Heart left ventricle (tissue), 16 donors: ENCODE results near the gene TPRG1. TPM values are rescaled to one million over a fixed set of nuclear protein-coding genes. Genes with fewer than 3 reads are reported as not detected.

Experiments
- ATAC-seq, 4 donors: fragments of 200-7000 bp; cut with Tn5 transposase; one replicate each; pipeline ENCODE4 v1.9.1; 2020 to 2022; ENCODE audit warnings: moderate library complexity in 4 of 4, mild to moderate bottlenecking in 3 of 4, moderate number of reproducible peaks in 1 of 4
- DNase-seq, 5 donors: peaks; one replicate each; pipeline ENCODE4 v3.0.0-alpha.2; 2020
- H3K27ac ChIP-seq, 12 donors: fragments of 200-600 bp; sonication (generic) in 4 of 12; one replicate each; pipeline versions ENCODE4 v1.5.0 to v1.8.0; 2016 to 2022; ENCODE audit warnings: mild to moderate bottlenecking in 2 of 12
- H3K27me3 ChIP-seq, 9 donors: fragments of 200-600 bp; sonication (generic) in 2 of 9; one replicate each; pipeline versions ENCODE4 v1.5.1 to v1.8.0; 2016 to 2022; ENCODE audit warnings: mild to moderate bottlenecking in 3 of 9
- H3K36me3 ChIP-seq, 9 donors: fragments of 200-600 bp; sonication (generic) in 2 of 9; one replicate each; pipeline versions ENCODE4 v1.5.0 to v1.8.0; 2018 to 2022; ENCODE audit warnings: mild to moderate bottlenecking in 2 of 9
- H3K4me1 ChIP-seq, 12 donors: fragments of 200-600 bp; sonication (generic) in 4 of 12; one replicate each; pipeline versions ENCODE4 v1.5.0 to v1.8.0; 2016 to 2022; ENCODE audit warnings: mild to moderate bottlenecking in 3 of 12
- H3K4me3 ChIP-seq, 12 donors: fragments of 200-600 bp; sonication (generic) in 4 of 12; one replicate each; pipeline versions ENCODE4 v1.5.0 to v1.8.0; 2017 to 2022; ENCODE audit warnings: mild to moderate bottlenecking in 9 of 12, moderate library complexity in 4 of 12
- H3K9me3 ChIP-seq, 12 donors: fragments of 200-600 bp; sonication (generic) in 4 of 12; one replicate each; pipeline versions ENCODE4 v1.5.0 to v1.8.0; 2016 to 2022; ENCODE audit warnings: mild to moderate bottlenecking in 1 of 12
- CTCF ChIP-seq, 12 donors: fragments of 200-600 bp; sonication (generic) in 4 of 12; IDR thresholded peaks; one replicate each; pipeline versions ENCODE4 v1.5.0 to v1.8.0; 2018 to 2022; ENCODE audit warnings: antibody characterized with exemption in 12 of 12, mild to moderate bottlenecking in 5 of 12
- POLR2A ChIP-seq, 2 donors: fragments of 450-650 bp; IDR thresholded peaks; one replicate each; pipeline ENCODE4 v1.6.1; 2017; ENCODE audit warnings: antibody characterized with exemption in 2 of 2, mild to moderate bottlenecking in 2 of 2, moderate library complexity in 2 of 2
- WGBS, 4 donors: extraction: QIAGEN DNeasy Blood & Tissue Kit in 2 of 4; methylation state at CpG; one replicate each; pipeline versions ENCODE4 v1.1.5 to v1.1.7; 2013 to 2018; 5-methylcytosine and 5-hydroxymethylcytosine counted together
- intact Hi-C, 10 donors: fragments of 100-400 bp; cut with DNase I; formaldehyde crosslinking; loops; one replicate each; pipeline versions ENCODE4 v1.11.1 to v1.14.2; 2022
- polyA plus RNA-seq, 2 donors: library from polyadenylated mRNA; stranded (reverse); fragments of 200-250 nt; gene quantifications; one replicate each; pipeline ENCODE4 v1.2.3, GENCODE V29; 2013
- total RNA-seq, 9 donors: library from RNA; depleted of rRNA in 2 of 9; stranded (reverse); fragments of >200 nt in 2 of 9; fragmentation: NEBNext Ultra II Directional in 3 of 9; extraction: Animal tissue kit (Norgen Biotek cat#: 25700) in 3 of 9; gene quantifications; one replicate each; pipeline versions ENCODE4 v1.1.0 to v1.2.4, GENCODE V29; 2016 to 2023
- donor health status: ischemic (EF 13 %, LVEDD 7.1; RV severe dilation, severe dysfunction).
- donor health status: healthy with polysubstance abuse.
- donor health status: DM: no; HTN: yes; CAD: no.
- donor health status: DM: no; HTN: no; CAD: no.
- donor health status: ischemic (EF 25% LVEDD 6.9; RV normal size, moderate dysfunction).
- donor health status: ischemic (EF 25% LVEDD 5.7; RV mildly dilated, moderate dysfunction).
- donor health status: healthy.
- donor health status: DM: yes; HTN: yes; CAD: no.
- donor health status: ischemic (EF 35%, LVEDD 5.7; RV mildly dilated, moderate dysfunction).
- donor health status: nonischemic (EF 11% LVEDD 7.7; RV severe dilation, severe dysfunction).
- donor health status: DM: yes; HTN: yes; CAD: no.
- donor health status: PGD.
- donor health status: ischemic (EF 29% LVEDD 5.4; RV normal size, mild dysfunction).
- donor health status: nonischemic (EF 23%, LVEDD 6.1; RV moderate dilation, normal function).

Gene TPRG1
- total and polyA plus RNA-seq, 11 donors, result 0.13 to 9.5 (median 1.2) TPM

GRCh38 chr3:189202106-189202505, 30.3 kb downstream of the TPRG1 start:
- peaks cover 0 to 2% (median 0%) of the 10 kb centered on the region in 12 donors for H3K4me1 ChIP-seq
- no peak overlapping the region for H3K27ac ChIP-seq
- ATAC-seq (no peak), DNase-seq (no peak)
- intact Hi-C loops, result no loop called here
- H3K27me3 ChIP-seq, result no peaks in the 10 kb centered on the region
- TF ChIP-seq CTCF (IDR thresholded peaks at IDR 0.05), result no peak
- no peak for TF ChIP-seq POLR2A (IDR thresholded peaks at IDR 0.05)
- no peaks in the 10 kb centered on the region for H3K36me3 ChIP-seq
- H3K4me3 ChIP-seq, result no peak overlapping the region
- H3K9me3 ChIP-seq, result no peaks in the 10 kb centered on the region
- WGBS, 4 donors, result 76 to 80% (median 77%) methylated on average over 6 of the region's 6 CpGs

GRCh38 chr3:189202583-189202982, 30.8 kb downstream of the TPRG1 start:
- no peak for ATAC-seq
- H3K4me1 ChIP-seq, result peaks cover 0 to 2% (median 0%) of the 10 kb centered on the region in 12 donors
- H3K9me3 ChIP-seq, result no peaks in the 10 kb centered on the region
- 45 to 68% (median 63%) methylated on average over 6 of the region's 6 CpGs for WGBS, 4 donors
- no peak for TF ChIP-seq CTCF (IDR thresholded peaks at IDR 0.05)
- TF ChIP-seq POLR2A (IDR thresholded peaks at IDR 0.05), result no peak
- H3K36me3 ChIP-seq, result no peaks in the 10 kb centered on the region
- no peaks in the 10 kb centered on the region for H3K27me3 ChIP-seq
- DNase-seq, result no peak
- no peak overlapping the region for H3K4me3 ChIP-seq
- H3K27ac ChIP-seq, result no peak overlapping the region
- intact Hi-C loops, result no loop called here

GRCh38 chr3:189204167-189204866, 32.5 kb downstream of the TPRG1 start:
- H3K27me3 ChIP-seq, result no peaks in the 10 kb centered on the region
- no peaks in the 10 kb centered on the region for H3K36me3 ChIP-seq
- ATAC-seq, result peak in 1 of 4 donors; percentile 49
- H3K4me1 ChIP-seq, result peaks cover 0 to 2% (median 0%) of the 10 kb centered on the region in 12 donors
- WGBS, 4 donors, result 49 to 52% (median 50%) methylated on average over 7 of the region's 7 CpGs
- DNase-seq, result no peak
- no peaks in the 10 kb centered on the region for H3K9me3 ChIP-seq
- no peak for TF ChIP-seq CTCF (IDR thresholded peaks at IDR 0.05)
- no peak for TF ChIP-seq POLR2A (IDR thresholded peaks at IDR 0.05)
- H3K27ac ChIP-seq, result no peak overlapping the region
- intact Hi-C loops, result no loop called here
- H3K4me3 ChIP-seq, result no peak overlapping the region

- DNase-seq (no peak), ATAC-seq (no peak)
- peaks cover 0 to 2% (median 0%) of the 10 kb centered on the region in 12 donors for H3K4me1 ChIP-seq
- H3K36me3 ChIP-seq, result no peaks in the 10 kb centered on the region
- H3K27me3 ChIP-seq, result no peaks in the 10 kb centered on the region
- intact Hi-C loops, result no loop called here
- no peak overlapping the region for H3K27ac ChIP-seq
- H3K4me3 ChIP-seq, result no peak overlapping the region
- TF ChIP-seq CTCF (IDR thresholded peaks at IDR 0.05) (no peak), POLR2A (IDR thresholded peaks at IDR 0.05) (no peak)
- WGBS, 4 donors, result 81 to 88% (median 85%) methylated on average over 2 of the region's 2 CpGs
- H3K9me3 ChIP-seq, result no peaks in the 10 kb centered on the region
Observed at GRCh38 chr3:189204937-189205336, 33.2 kb downstream of the TPRG1 start.
